ENCODE data around the gene PFDN4.
"Not testable (repeated sequence)": the region's sequence is repeated elsewhere in the genome, so short reads cannot be mapped to it uniquely, and the experiment has no call there.

The PFDN4 gene

DNA sequence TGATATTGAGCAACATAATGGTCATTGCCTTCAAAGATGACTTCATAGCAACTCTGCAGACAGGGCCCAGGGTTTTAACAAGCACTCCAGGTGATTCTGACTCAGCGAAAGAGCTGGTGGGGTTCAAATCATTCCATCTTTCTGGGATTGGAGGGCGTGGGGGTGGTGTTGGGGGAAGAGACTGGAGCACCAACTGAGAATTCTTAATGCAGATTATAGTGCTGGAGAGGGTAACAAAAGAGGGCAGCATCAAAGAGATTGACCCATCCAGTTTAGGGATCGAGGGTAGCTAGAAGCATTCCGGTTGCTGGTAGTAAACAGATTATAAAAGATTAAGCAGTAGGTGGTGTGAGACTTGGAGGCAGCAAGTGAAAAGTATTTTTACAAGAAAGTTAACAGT, 15.9 kb downstream of the PFDN4 start:
- no peak for DNase-seq (ENCODE audit: low read depth)

DNA sequence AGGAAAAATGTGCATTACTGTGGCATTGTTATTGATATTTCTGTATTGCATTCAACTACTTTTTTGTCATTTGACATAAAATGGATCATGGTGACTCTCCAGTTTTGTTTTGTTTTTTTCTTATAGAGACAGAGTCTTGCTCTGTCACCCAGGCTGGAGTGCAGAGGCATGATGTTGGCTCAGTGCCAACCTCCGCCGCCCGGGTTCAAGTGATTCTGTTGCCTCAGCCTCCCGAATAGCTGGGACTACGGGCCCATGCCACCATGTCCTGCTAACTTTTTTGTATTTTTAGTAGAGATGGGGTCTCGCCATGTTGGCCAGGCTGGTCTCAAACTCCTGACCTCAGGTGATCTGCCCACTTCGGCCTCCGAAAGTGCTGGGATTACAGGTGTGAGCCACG, 16.8 kb downstream of the PFDN4 start:
- DNase-seq (ENCODE audit: low read depth) = not testable (repeated sequence)

DNA sequence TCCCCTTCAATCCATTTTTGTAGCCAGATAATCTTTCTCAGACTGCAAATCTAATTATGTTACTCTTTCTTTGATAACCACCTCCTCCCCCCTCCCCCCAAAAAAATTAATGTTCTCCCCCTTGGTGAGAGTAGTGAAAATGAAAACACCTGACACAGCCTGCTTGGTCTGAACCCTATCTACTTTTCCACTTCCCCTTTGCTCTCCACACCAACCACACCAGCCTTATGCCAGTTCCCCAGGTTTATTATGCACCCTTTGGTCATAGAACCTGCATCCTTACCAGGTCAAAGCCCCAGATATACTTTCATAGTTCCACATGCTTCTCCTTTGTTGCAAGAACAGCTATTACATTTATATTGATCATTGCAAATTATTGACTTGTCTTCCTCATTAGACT, 19.4 kb downstream of the PFDN4 start:
- DNase-seq (ENCODE audit: low read depth) = no peak

DNA sequence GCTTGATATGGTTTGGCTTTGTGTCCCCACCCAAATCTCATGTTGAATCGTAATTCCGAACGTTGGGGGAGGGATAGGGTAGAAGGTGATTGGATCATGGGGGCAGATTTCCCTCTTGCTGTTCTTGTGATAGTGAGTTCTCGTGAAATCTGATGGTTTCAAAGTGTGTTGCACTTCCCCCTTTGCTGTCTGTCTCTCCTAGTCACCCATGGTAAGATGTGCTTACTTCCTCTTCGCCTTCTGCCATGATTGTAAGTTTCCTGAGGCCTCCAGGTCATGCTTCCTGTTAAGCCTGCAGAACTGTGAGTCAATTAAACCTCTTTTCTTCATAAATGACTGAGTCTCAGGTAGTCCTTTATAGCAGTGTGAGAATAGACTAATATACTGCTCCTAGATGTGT, 19.9 kb downstream of the PFDN4 start:
- no peak for DNase-seq (ENCODE audit: low read depth)

DNA sequence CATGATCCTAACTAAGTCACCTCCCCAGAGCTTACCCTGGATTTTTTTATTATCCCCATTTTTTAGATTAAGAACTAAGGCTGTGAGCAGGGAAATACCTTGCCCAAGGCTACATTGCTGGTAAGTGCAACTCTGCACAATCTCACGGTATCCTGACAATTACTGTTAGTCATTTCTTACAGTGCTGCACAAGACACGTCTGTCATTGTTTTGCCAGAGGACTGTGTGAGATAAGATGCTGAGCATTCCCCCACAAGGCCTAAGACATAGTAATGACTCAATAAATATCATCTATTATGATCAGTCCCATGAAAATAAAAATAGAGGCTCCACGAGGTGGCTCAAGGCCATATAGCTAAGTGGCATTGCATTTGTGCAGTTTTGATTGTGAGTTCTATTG, 21.0 kb downstream of the PFDN4 start:
- no peak for DNase-seq (ENCODE audit: low read depth)

DNA sequence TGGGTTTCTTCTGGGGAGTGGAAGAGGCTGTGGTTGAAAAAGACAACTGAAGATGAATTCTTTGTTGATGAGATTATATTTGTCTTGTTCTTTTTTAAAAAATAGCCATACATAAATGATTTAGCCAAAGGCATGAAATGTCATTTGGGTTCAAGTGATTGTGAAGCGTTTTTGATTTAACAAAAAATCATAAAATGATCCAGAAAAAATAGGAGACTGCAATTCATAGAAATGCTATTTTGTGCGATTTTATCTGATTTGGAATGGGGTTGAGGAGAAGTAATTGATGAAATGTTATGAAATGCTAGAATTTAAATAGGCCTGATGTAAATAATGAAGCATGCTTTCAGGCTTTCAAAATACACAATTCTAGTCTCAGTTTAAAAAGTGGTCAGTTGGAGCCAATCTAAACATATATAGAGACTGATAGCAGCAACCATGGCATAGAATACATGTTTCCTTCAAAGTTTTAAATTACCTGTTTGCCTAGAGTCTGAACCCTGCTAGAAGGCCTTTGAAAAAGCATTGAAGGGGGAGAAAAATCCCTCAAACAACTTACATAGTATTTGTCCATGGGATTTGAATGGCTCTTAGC, 21.8 kb downstream of the PFDN4 start:
- DNase-seq (ENCODE audit: low read depth) = no peak

DNA sequence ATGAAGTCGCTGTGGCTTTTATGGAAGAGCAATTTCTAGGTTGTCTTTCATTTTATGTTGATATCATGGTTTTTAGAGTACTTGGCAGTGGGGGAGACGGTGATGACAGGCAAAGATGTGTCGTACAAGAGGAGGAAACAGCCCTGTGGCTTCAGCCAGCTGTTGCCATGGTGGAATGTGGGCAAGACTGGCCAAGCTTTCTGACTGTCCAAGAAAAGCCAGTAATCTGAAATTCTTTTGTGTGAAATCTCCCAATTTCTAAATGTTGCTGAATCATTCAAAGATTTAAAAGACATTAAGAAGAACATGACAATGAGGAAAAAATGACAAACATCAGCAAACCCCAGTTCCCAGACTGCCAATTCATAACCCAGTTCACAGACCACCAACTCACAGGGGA, 23.1 kb downstream of the PFDN4 start:
- no peak for DNase-seq (ENCODE audit: low read depth)

DNA sequence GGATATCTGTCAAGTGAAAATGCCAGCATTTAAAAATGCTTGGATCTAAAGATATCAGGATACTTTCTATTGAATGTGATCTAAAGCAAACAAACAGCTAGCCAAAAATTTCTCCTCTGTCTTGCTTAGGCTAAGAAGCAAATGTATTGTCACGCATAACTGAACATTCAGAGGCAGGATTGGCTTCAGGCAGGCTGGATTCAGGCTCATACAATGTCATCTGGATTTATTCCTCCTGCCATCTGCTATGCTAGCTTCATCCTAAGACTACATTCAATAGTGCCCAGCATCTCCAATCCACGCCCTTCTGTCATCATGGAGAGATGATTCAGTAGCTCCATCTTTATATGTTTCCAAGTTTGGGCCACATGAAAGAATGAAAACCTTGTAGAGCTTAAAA, 27.1 kb downstream of the PFDN4 start:
- no peak for DNase-seq (ENCODE audit: low read depth)

DNA sequence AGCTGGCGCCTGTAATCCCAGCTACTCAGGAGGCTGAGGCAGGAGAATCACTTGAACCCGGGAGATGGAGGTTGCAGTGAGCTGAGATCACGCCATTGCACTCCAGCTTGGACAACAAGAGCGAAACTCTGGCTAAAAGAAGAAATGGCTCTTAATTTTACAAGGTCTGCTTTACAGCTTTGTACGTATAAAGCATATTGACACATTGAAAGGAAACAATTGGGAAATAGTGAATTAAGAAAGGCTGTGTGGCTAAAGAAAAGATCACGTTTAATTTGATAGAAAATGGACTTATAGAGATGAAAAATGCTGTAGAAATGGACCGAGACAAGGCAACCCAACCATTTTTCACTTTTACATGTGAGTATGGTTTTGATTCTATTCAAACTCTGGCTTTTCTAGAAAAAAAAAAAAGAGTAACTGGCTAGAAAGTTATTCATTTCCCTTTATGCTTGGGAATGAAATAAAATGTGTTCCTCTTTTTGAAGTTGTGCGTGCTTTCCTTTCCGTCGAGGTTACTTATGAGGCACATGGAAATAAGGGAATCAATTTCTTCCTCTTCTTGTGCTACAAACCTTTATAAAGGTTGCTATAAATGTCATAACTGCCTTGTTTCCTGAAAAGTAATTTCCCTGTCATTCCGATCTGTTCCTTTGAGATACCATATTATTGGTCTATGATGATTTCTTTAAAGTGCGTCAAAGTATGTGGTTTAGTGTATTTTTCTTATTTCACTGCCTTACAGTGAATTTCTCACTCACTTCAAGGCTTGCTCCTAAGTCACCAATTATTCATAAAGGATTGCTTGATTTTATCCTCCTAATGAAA, 29.4 kb downstream of the PFDN4 start:
- DNase-seq (ENCODE audit: low read depth) = no peak

DNA sequence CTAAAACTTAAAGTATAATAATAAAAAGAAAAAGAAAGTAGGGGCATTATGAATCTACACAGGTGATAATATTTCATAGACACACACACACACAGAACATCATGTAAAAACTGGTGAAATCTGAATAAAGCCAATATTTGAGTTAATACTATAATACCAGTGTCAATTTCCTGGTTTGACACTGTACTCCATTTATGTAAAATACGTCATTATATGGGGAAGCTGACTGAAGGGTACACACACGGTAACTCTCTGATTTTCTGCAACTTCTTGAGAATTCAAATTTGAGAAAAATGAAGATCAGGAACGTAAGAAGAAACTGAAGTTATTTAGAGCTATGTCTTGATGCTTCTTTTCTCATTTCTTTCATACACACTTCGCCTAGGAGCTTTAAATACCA, 36.2 kb downstream of the PFDN4 start:
- no peak for DNase-seq (ENCODE audit: low read depth)

DNA sequence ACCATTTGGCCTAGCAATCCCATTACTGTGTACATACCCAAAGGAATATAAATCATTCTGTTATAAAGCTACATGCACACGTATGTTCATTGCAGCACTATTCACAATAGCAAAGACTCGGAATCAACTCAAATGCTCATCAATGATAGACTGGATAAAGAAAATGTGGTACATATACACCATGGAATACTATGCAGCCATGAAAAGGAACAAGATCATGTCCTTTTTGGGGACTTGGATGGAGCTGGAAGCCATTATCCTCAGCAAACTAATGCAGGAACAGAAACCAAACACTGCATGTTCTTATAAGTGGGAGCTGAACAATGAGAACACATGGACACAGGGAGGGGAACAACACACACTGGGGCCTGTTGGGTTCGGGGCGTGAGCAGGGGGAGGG, 40.8 kb downstream of the PFDN4 start:
- DNase-seq (ENCODE audit: low read depth) = not testable (repeated sequence)

DNA sequence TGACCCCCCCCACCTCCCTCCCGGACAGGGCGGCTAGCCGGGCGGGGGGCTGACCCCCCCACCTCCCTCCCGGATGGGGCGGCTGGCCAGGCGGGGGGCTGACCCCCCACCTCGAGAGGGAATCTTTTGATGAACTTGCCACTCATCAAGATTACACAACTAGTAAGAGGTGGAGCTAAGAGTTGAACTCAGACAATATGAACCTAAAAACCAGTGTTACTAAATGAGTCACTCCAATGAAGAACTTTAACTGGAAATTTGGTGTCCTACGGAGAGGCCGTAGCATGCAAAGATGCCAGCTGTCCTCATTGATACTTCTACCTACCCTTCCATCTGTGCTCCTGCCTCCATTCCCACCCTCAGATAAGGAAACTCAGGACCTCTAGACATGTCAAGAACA, 42.8 kb downstream of the PFDN4 start:
- DNase-seq (ENCODE audit: low read depth) = no peak

DNA sequence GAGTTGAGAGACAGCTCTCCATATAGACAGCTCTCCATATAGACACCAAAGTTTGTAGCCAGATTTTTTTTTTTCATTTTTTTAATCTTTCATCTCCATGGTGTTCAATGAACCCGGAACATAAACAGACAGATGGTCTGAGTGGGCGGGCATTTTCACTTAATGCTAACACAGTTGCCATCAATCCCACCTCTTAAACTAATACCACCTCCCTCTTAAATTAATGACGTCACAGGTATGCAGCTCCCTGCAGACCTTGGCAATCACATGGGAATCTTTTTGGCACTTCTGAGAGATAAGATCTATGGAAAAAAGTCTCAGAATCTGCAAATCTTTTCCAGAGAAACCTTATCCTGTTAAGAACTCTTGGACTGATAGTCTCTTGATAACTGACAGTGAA, 43.2 kb downstream of the PFDN4 start:
- no peak for DNase-seq (ENCODE audit: low read depth)

DNA sequence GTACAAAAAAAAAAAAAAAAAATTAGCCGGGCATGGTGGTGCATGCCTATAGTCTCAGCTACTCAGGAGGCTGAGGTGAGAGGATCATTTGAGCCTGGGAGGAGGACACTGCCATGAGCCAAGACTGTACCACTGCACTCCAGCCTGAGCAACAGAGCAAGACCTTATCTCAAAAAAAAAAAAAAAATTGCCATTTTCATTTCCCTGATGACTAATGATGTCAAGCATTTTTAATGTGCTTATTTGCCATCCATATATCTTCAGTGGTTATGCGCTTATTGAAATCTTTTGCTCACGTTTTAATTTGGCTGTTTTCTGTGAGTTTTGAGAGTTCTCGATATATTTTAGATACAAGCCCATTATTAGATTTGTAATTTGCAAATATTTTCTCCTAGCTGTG, 46.7 kb downstream of the PFDN4 start:
- no peak for DNase-seq (ENCODE audit: low read depth)

DNA sequence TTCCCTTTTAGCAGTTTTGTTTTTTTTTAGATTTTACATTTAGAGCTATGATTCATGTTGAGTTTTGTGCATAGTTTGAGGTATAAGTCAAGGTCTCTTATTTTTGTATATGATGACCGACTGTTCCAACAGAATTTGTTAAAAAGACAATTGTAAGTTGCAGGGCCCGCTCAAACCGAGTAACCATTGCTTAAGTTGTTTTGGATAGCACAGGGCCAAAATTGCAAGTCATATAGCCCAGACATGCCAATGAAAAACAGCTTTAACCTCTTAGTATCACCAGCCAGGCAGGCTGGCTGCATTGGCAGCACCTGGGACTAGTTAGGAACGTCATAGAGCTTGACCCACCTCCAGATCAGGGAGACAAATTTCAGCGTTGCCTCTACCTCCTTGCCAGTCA, 47.3 kb downstream of the PFDN4 start:
- DNase-seq (ENCODE audit: low read depth) = no peak

DNA sequence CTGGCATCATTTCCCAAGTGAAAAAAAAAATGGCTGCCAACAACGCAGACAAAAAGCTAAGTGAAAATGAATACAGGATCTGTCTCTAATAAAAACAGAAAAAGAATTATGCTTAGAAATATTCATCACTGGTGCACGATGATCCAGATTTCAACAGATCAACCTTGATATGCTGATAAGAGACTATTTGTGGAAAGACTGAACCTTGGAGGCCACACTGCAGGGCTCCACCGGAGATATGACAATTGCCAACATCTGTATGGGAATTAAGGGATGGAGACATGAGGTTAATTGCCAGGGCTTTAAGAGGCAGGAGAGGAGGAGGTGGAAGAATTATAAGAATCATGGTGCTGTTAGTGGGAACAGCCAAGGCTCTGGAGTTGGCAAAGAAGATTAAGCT, 48.3 kb downstream of the PFDN4 start:
- no peak for DNase-seq (ENCODE audit: low read depth)

DNA sequence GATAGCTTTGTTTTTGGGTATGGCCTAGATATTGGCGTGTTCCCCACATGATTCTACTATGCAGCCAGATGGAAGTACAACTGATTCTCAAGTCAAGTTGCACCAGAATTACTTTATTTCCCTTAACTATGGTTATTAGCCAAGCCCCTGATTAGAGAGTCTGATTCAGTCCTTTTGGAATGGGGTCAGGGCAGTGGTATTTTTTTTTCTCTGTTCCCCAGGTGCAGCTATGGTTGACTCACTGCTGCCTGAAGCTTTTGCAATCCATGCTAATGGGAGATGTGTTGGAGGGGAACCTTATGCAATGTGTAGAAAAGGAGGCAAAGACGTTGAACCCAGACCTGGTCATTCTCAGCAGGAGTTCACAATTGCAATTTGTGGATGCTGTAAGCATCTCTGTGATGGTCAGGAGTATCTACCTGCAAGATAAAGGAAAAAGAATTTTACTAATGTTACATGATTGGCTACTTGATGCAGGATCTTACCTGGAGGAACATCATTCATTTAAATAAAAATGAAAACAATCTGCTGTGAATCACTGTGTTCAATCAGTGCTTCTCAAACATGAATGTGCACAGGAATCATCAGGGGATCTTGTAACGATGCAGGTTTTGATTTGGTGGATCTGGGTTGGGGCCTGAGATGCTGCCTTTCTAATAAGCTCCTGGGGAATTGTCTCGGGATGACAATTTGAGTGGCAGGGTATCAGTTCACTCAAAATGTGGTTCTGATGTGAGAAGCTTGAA, 49.4 kb downstream of the PFDN4 start:
- no peak for DNase-seq (ENCODE audit: low read depth)

DNA sequence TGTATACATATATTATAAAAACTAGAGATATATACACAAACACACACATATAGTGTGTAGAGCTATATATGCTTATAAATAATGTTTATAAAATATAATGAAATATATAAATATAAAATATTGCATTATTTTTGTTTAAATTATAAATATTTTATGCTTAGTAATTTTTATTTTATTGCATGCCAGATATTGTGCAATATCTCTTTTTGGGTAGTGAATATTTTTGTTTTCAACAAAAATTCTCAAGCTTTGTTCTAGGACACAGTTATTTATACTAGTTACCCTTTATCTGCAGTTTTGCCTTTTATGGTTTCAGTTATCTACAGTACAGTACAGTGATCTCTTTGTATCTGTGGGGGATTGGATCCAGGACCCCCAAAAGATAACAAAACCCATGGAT, 52.2 kb downstream of the PFDN4 start:
- DNase-seq (ENCODE audit: low read depth) = no peak

DNA sequence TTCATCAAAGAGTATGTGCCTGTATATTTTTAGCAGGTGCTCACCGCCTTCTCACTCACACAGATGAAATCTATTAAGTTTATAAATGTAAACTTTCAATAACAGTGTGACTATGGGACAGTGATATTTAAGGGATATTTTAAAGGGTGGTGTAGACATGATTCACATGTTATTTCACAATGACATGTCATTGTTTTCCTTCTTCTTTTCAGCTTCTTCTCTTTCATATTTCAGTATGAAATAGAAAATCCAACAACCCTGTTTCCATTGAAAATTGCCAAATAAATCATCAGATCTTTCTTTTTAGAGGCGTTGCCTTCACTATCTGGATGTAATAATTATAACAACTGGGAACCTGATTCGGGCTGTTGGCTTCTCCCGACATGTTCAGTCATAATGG, 54.8 kb downstream of the PFDN4 start:
- DNase-seq (ENCODE audit: low read depth) = no peak

DNA sequence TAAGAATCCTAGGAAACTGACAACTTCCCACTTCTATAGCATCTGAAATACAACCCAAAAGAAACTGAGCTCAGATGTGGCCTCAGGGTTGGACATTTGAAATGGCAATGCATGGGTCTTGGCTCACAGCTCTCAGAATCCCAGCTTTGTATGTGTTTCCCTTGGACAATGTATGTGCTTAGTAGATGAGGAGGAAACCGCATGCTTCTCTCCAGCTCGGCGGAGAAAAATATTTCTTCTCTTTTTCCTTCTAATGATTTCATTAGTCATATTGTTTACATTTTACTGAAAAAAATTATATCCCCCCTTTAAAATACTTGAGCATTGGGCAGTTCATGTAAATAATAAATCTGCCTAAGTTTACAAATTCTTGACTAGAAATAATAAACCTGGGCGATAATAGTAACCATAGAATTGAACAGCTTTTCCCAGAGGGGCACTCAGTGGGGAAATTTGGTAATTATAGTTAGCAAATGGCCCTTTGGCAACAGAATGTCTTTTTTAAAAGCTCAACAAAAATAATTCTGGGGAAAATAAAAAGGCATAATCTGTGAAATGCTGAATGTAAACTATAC, 55.3 kb downstream of the PFDN4 start:
- no peak for DNase-seq (ENCODE audit: low read depth)

DNA sequence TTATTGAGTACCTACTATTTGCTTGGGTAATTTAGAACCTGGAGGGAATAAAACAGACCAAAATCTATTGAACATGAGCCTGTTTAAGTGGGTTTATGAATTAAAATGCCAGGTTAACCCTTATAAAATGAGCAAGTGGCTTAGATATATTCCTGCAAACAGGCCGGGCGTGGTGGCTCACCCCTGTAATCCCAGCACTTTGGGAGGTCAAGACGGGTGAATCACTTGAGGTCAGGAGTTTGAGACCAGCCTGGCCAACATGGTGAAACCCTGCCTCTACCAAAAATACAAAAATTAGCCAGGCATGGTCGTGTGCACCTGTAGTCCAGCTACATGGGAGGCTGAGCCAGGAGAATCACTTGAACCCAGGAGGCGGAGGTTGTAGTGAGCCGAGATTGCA, 57.9 kb downstream of the PFDN4 start:
- not testable (repeated sequence) for DNase-seq (ENCODE audit: low read depth)

DNA sequence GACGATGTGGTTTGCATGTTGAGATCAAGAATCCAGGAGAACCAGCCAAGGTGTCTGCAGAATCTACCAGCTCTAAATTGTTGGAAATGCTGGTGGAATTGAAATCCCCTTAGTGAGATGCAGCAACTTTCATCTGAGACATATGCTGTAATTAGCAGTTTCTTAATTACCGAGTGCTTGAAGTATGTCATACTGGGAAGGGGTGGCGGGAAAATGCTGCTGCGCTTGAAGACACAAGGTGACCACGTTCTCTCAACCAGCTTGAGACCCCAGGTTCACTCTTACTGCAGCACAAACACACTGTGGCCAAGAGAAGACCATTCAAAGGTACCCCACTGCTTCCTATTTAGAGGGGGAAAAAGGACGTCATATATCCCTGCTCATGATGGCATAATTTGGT, 59.0 kb downstream of the PFDN4 start:
- no peak for DNase-seq (ENCODE audit: low read depth)

DNA sequence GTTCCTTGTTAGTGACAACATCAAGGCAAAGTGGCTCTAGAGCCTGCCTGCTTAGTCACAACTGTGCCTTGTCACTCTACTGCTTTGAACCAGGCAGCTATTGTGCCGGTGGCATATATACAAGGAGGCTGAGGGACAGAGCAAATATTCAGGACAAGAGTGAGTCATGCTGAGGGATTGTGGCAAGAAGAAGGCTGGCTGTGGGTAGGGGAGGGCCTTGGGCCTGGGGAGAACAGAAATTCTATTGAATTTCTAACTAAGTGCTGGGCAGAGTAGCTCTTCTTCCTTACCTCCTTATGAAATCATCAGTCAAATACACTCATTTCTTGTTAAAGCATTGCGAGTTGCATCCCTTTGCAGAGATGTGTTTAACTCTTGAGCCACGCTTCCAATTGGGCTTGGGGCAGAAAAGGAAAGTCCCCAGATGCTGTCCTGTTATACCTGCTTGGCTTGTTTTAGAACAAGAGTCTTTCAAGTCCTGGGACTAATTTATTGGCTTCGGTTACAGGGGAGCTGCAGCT, 59.7 kb downstream of the PFDN4 start:
- DNase-seq (ENCODE audit: low read depth) = no peak
